Measurements from ENCODE around the gene PLCD3. TPM values are rescaled to one million over a fixed set of nuclear protein-coding genes. Genes with fewer than 3 reads are reported as not detected.

Gene PLCD3
- total RNA-seq, 4 donors from 2014 or later: 11.6 to 44.4 (median 18.4) TPM

GRCh38 chr17:45104497-45104896, 27.8 kb downstream of the PLCD3 start:
- TF ChIP-seq, protein P1, sequence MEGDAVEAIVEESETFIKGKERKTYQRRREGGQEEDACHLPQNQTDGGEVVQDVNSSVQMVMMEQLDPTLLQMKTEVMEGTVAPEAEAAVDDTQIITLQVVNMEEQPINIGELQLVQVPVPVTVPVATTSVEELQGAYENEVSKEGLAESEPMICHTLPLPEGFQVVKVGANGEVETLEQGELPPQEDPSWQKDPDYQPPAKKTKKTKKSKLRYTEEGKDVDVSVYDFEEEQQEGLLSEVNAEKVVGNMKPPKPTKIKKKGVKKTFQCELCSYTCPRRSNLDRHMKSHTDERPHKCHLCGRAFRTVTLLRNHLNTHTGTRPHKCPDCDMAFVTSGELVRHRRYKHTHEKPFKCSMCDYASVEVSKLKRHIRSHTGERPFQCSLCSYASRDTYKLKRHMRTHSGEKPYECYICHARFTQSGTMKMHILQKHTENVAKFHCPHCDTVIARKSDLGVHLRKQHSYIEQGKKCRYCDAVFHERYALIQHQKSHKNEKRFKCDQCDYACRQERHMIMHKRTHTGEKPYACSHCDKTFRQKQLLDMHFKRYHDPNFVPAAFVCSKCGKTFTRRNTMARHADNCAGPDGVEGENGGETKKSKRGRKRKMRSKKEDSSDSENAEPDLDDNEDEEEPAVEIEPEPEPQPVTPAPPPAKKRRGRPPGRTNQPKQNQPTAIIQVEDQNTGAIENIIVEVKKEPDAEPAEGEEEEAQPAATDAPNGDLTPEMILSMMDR (IDR thresholded peaks at IDR 0.05): no peak
- no peak for TF ChIP-seq POLR2A (IDR thresholded peaks at IDR 0.05)
- Histone ChIP-seq H3K27ac (no peak overlapping the region), H3K4me1 (no peaks in the 10 kb centered on the region), H3K4me3 (no peak overlapping the region), H3K36me3 (peaks cover 0 to 93% (median 4%) of the 10 kb centered on the region in 3 donors), H3K9me3 (no peaks in the 10 kb centered on the region), H3K27me3 (no peaks in the 10 kb centered on the region)
- DNase-seq: no peak

- Histone ChIP-seq H3K4me1 (no peaks in the 10 kb centered on the region), H3K27me3 (no peaks in the 10 kb centered on the region), H3K4me3 (no peak overlapping the region), H3K36me3 (peaks cover 0 to 95% (median 4%) of the 10 kb centered on the region in 3 donors), H3K27ac (no peak overlapping the region), H3K9me3 (no peaks in the 10 kb centered on the region)
- no peak for DNase-seq
- TF ChIP-seq, protein P1 (IDR thresholded peaks at IDR 0.05): no peak
- TF ChIP-seq POLR2A (IDR thresholded peaks at IDR 0.05): no peak
These were observed 28.3 kb downstream of the PLCD3 start for GRCh38 chr17:45104029-45104428.

GRCh38 chr17:45103269-45103795, 29.0 kb downstream of the PLCD3 start:
- H3K4me1 ChIP-seq: peaks cover 0 to 6% (median 0%) of the 10 kb centered on the region in 4 donors
- H3K27ac ChIP-seq: no peak overlapping the region
- no peaks in the 10 kb centered on the region for H3K27me3 ChIP-seq
- no peak overlapping the region for H3K4me3 ChIP-seq
- DNase-seq: no peak
- H3K9me3 ChIP-seq: no peaks in the 10 kb centered on the region
- H3K36me3 ChIP-seq: peaks cover 0 to 95% (median 4%) of the 10 kb centered on the region in 3 donors
- TF ChIP-seq, protein P1 (IDR thresholded peaks at IDR 0.05): no peak
- no peak for TF ChIP-seq POLR2A (IDR thresholded peaks at IDR 0.05)

GRCh38 chr17:45102856-45103255, 29.5 kb downstream of the PLCD3 start:
- Histone ChIP-seq H3K4me1 (peaks cover 0 to 8% (median 0%) of the 10 kb centered on the region in 4 donors), H3K4me3 (no peak overlapping the region), H3K36me3 (peaks cover 0 to 95% (median 4%) of the 10 kb centered on the region in 3 donors), H3K27me3 (no peaks in the 10 kb centered on the region), H3K9me3 (no peaks in the 10 kb centered on the region), H3K27ac (no peak overlapping the region)
- no peak for TF ChIP-seq POLR2A (IDR thresholded peaks at IDR 0.05)
- TF ChIP-seq, protein P1 (IDR thresholded peaks at IDR 0.05): no peak
- no peak for DNase-seq

- Histone ChIP-seq H3K4me1 (peaks cover 0 to 8% (median 0%) of the 10 kb centered on the region in 4 donors), H3K36me3 (peaks cover 0 to 95% (median 4%) of the 10 kb centered on the region in 3 donors), H3K27ac (no peak overlapping the region), H3K27me3 (no peaks in the 10 kb centered on the region), H3K9me3 (no peaks in the 10 kb centered on the region), H3K4me3 (no peak overlapping the region)
- DNase-seq: no peak
- TF ChIP-seq, protein P1 (IDR thresholded peaks at IDR 0.05): no peak
- TF ChIP-seq POLR2A (IDR thresholded peaks at IDR 0.05): no peak
These were observed 30.2 kb downstream of the PLCD3 start for GRCh38 chr17:45101883-45102811.

Measured in Peyer's patch (tissue), 4 donors.